ENCODE results near the gene ATL3. TPM values are rescaled to one million over a fixed set of nuclear protein-coding genes. Genes with fewer than 3 reads are reported as not detected.

Gene ATL3
- total RNA-seq, 2 experiments from 2014 or later, result 19.5 to 21.0 TPM

Other genes starting within 250 kb of the ATL3 start
- not detected for gene PLAAT5, start 180.2 kb downstream of the ATL3 start, total RNA-seq
- not detected for gene LGALS12, start 165.3 kb downstream of the ATL3 start, total RNA-seq
- gene PLAAT4, start 134.6 kb downstream of the ATL3 start, total RNA-seq, result 10 to 100 TPM; 16.1 to 16.6 TPM
- not detected for gene PLAAT2, start 108.0 kb downstream of the ATL3 start, total RNA-seq
- gene PLAAT3, start 56.9 kb downstream of the ATL3 start, total RNA-seq, result 1 to 10 TPM; 3.5 to 3.7 TPM
- 10 to 100 TPM; 46.7 to 47.6 TPM for gene RTN3, start 10.1 kb upstream of the ATL3 start, total RNA-seq
- under 1 TPM; 0.91 TPM for gene ZFTA, start 97.4 kb upstream of the ATL3 start, total RNA-seq
- gene SPINDOC, start 142.1 kb upstream of the ATL3 start, total RNA-seq, result 10 to 100 TPM; 15.3 to 15.4 TPM
- 10 to 100 TPM; 15.8 to 17.6 TPM for gene MARK2, start 167.7 kb upstream of the ATL3 start, total RNA-seq
- under 1 TPM; 0.17 to 0.19 TPM for gene RCOR2, start 245.8 kb upstream of the ATL3 start, total RNA-seq